Large intestine (tissue), 3 donors: ENCODE data around the gene VPREB3. TPM values are rescaled to one million over a fixed set of nuclear protein-coding genes. Genes with fewer than 3 reads are reported as not detected.

Experiments
- DNase-seq, 2 donors: peaks; one replicate each; pipeline versions ENCODE4 v3.0.0 to v3.0.0-alpha.2; 2013
- H3K27ac ChIP-seq: one replicate; pipeline ENCODE4 v1.5.1; 2013; ENCODE audit warnings: low read length
- H3K27me3 ChIP-seq: 2 replicates; pipeline ENCODE4 v1.6.1; 2013; ENCODE audit warnings: low read length; ENCODE audit not compliant: control insufficient read depth, insufficient read depth
- H3K36me3 ChIP-seq: 2 replicates; pipeline ENCODE4 v1.6.1; 2013; ENCODE audit warnings: low read length; ENCODE audit not compliant: control insufficient read depth, insufficient read depth
- H3K4me1 ChIP-seq: one replicate; pipeline ENCODE4 v1.6.1; 2013; ENCODE audit warnings: low read length; ENCODE audit not compliant: control insufficient read depth, insufficient read depth
- H3K4me3 ChIP-seq: one replicate; pipeline ENCODE4 v1.5.1; 2013; ENCODE audit warnings: low read length
- H3K9me3 ChIP-seq: one replicate; pipeline ENCODE4 v1.6.1; 2013; ENCODE audit warnings: mild to moderate bottlenecking, low read depth, low read length, moderate library complexity; ENCODE audit not compliant: control insufficient read depth
- WGBS: methylation state at CpG from one replicate; pipeline ENCODE4 v1.1.5; 2013; ENCODE audit warnings: low lambda C conversion rate; ENCODE audit not compliant: insufficient coverage; 5-methylcytosine and 5-hydroxymethylcytosine counted together
- polyA plus RNA-seq: library from polyadenylated mRNA; unstranded; fragments of 120-200 nt; gene quantifications from one replicate; pipeline ENCODE4 v1.2.1, GENCODE V29; 2013

Gene VPREB3
- polyA plus RNA-seq, 1 donor: 0.45 TPM

DNA sequence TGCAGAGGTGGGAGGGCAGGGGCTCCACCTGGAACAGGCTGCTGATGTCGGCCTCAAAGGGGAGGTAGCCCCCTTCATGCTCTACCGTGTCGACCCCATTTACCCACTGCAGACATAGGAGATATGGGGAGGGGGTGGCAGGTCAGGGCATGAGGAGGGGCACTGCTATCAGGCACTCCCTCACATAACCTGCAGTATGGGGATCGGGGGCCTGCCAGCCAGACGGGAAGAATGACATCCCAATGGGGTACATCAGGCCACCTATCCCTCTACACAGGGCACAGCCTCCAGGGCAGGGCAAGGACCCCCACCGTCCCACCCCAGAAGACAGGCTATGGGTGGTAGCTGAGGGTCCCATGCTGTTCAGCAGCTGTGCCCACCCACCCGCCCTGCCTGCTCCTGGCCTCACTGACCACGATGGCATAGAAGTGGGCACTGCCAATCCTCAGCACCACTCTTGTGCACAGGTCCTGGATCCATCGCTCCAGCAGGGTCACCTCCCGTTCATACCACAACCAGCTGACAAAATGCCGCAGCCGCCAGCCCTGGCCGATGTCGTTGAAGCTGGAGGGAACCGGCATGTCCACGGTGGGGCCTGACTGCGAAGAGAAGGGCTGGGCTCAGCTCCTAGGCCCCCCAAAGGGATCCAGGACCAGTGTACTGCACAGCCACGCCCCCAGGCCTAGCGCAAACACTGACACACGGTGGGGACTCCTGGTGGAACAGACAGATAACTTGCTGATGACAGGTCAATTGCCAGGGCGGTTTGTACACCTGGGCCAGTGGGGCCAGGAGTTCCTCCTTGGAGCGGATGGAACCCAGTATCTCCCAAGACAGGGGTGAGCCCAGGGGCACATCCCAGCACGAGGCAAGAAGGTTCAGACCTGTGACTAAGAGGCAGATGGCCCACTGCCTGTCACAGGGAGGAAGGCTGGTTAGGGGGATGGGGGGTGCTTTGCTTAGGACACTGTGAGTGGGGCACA lies 39.3 kb downstream of the VPREB3 start:
- Histone ChIP-seq H3K27ac (no peak overlapping the region), H3K36me3 (peaks cover 41% of the 10 kb centered on the region), H3K27me3 (no peaks in the 10 kb centered on the region), H3K4me1 (peaks cover 7% of the 10 kb centered on the region), H3K9me3 (no peaks in the 10 kb centered on the region), H3K4me3 (no peak overlapping the region)
- DNase-seq: no peak
- WGBS: no CpG with 5 or more reads among the region's 23 CpGs

DNA sequence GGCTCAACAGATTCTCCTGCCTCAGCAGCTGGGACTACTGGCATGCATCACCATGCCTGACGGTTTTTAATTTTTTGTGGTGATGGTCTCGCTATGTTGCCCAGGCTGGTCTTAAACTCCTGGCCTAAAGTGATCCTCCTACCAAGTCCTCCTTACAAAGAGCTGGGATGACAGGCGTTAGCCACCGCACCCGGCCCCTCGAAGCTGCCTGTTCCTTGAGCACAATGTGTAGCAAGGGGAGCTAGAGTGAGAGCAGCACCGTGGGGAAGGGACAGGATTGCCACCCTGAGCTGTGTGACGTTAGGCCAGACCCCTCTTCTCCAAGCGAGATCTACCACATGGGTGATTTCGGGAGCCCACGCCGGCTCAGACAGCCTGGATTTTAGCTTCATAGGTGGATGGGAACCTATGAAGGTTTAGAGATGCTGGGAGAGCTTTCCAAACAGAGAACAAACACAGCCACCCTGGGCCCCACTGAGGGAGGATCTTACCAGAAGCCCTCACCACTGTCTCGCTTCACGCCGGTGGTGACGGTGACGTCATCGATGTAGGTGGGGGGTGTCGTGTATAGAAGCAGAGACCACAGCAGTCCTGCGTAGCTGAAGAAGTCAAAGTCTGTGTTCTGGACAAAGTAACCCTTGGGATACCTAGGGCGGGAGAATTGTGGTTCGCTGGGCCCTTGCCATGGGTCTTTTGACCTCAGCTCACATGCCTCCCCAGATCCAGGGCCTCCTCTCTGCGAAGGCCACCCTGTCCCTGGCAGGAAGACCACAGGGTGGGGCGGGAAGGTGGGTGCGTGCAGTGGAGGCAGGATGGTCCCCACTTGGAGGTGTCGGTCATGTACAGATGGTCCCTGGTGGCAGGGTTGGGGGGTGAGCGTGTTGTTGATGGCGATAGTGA lies 40.3 kb downstream of the VPREB3 start:
- H3K4me3 ChIP-seq: no peak overlapping the region
- no peaks in the 10 kb centered on the region for H3K27me3 ChIP-seq
- no CpG with 5 or more reads among the region's 28 CpGs for WGBS
- H3K4me1 ChIP-seq: peaks cover 7% of the 10 kb centered on the region
- no peak for DNase-seq
- no peak overlapping the region for H3K27ac ChIP-seq
- peaks cover 50% of the 10 kb centered on the region for H3K36me3 ChIP-seq
- H3K9me3 ChIP-seq: no peaks in the 10 kb centered on the region

DNA sequence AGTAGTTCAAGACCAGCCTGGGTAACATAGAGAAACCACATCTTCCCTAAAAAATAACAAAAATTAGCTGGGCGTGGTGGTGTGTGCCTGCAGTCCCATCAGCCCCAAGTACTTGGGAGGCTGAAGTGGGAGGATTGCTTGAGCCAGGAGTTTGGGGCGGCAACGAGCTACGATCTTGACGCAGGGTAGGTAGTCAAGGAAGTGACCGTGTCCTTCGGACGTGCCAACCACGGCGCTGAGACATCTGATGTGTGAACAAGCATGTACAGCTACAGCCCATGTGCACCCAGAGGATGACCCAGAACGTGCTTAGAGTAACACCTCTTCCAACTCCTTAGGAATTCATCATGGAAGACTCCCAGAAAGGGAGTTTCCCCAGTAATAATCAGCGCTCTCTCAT lies 42.0 kb downstream of the VPREB3 start:
- no CpG with 5 or more reads among the region's 12 CpGs for WGBS
- no peak for DNase-seq
- peaks cover 64% of the 10 kb centered on the region for H3K36me3 ChIP-seq

DNA sequence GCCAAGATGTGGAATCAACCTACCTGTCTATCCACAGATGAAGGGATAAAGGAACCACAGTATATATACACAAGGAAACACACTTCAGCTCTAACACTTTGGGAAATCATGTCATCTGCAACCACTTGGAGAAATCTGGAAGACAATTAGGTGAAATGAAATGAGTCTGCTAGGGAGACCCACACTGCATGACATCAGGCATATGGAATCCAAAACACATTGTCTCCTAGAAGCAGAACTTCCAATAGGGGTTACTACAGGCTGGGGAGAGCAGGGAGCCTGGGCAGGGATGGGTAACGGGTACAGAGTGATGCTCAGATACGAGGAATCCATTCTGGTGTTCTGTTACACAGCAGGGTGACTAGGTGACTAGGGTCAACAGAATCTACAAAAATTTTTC lies 45.1 kb downstream of the VPREB3 start:
- no CpG with 5 or more reads among the region's 2 CpGs for WGBS
- DNase-seq: no peak
- Histone ChIP-seq H3K9me3 (no peaks in the 10 kb centered on the region), H3K27ac (no peak overlapping the region), H3K27me3 (no peaks in the 10 kb centered on the region), H3K4me3 (no peak overlapping the region), H3K4me1 (no peaks in the 10 kb centered on the region), H3K36me3 (peaks cover 86% of the 10 kb centered on the region)

More for the DNA sequence above, 42.0 kb downstream of the VPREB3 start:
- no peak overlapping the region for H3K4me3 ChIP-seq
- H3K27me3 ChIP-seq: no peaks in the 10 kb centered on the region
- no peaks in the 10 kb centered on the region for H3K9me3 ChIP-seq
- H3K4me1 ChIP-seq: peaks cover 4% of the 10 kb centered on the region
- H3K27ac ChIP-seq: no peak overlapping the region

DNA sequence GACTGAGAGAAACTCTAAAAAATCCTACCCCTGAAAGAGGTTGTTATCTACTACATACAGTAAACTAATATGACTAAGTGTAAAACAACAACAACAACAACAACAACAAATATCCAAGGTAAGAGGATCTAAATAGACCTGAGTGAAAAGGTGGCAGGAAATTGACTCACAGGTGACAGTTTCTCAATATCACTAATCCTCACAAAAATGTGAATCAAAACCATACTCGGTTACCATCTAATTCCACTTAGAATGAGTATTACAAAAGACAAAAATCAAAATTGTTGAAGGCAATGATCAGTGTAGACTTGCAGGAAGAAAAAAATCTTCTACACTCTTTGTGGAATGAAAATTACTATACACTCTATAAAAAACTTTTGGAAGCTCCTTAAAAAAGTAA lies 46.0 kb downstream of the VPREB3 start:
- no peak overlapping the region for H3K4me3 ChIP-seq
- H3K36me3 ChIP-seq: peaks cover 83% of the 10 kb centered on the region
- no CpG with 5 or more reads among the region's 1 CpG for WGBS

DNA sequence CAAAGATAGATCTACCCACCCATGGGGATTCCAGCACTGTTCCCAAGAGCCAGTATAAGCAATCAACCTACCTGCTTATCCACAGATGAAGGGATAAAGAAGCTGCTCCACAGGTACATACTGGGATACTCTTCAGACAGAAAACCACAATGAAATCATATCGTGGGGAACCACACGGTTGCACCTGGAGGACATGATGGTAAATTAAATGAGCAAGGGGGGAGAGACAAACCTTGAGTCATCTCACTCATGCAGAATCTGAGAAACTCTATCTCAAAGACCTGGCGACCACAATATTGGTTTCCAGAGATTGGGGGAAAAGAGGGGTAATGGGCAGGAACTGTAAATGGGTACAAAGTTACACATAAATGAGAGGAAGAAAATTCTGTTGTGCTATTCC lies 48.9 kb downstream of the VPREB3 start:
- no peak overlapping the region for H3K4me3 ChIP-seq
- no peak overlapping the region for H3K27ac ChIP-seq
- no peaks in the 10 kb centered on the region for H3K27me3 ChIP-seq
- no peaks in the 10 kb centered on the region for H3K4me1 ChIP-seq
- DNase-seq: no peak
- peaks cover 78% of the 10 kb centered on the region for H3K36me3 ChIP-seq
- no CpG with 5 or more reads among the region's 3 CpGs for WGBS
- no peaks in the 10 kb centered on the region for H3K9me3 ChIP-seq

More for the DNA sequence above, 46.0 kb downstream of the VPREB3 start:
- Histone ChIP-seq H3K27ac (no peak overlapping the region), H3K27me3 (no peaks in the 10 kb centered on the region), H3K9me3 (no peaks in the 10 kb centered on the region), H3K4me1 (no peaks in the 10 kb centered on the region)
- DNase-seq: no peak

DNA sequence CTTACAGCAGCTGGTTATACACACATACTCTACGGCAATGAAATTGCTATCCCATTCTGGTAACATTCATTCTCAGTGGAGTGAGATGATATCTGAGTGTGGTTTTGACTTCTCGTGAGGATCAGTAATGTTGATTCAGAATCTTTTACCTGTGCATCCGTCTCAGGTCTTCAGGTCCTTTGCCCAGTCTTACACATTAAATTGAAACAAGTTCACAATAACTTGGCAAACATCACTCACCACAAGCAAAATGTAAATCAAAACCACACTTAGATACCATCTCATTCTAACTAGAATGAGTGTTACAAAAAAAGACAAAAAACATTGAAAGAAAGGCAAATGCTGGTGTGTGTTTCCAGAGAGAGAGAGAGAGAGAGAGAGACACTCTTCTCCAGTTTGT lies 49.4 kb downstream of the VPREB3 start:
- Histone ChIP-seq H3K27me3 (no peaks in the 10 kb centered on the region), H3K36me3 (peaks cover 77% of the 10 kb centered on the region)

DNA sequence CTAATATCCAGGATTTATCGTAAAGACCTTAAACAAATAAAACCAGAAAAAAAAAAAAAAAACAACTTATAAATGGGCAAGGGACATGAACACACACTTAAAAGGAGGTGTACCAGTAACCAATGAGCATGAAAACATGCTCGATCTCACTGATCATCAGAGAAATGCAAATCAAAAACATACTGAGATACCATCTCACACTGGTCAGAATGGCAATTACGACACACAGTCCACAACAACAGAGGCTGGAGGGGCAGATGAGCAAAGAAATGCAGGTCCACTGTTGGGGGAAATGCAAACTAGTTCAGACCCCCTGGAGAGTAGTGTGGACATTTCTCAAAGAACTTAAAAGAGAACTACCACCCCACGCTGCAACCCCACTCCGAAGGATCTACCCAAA lies 50.2 kb downstream of the VPREB3 start:
- no peak overlapping the region for H3K27ac ChIP-seq
- H3K4me3 ChIP-seq: no peak overlapping the region
- no peaks in the 10 kb centered on the region for H3K9me3 ChIP-seq
- no peaks in the 10 kb centered on the region for H3K4me1 ChIP-seq
- peaks cover 73% of the 10 kb centered on the region for H3K36me3 ChIP-seq
- DNase-seq: no peak
- no peaks in the 10 kb centered on the region for H3K27me3 ChIP-seq
- 100% methylated on average over 1 of the region's 5 CpGs for WGBS

More for the DNA sequence above, 49.4 kb downstream of the VPREB3 start:
- DNase-seq: no peak
- no peak overlapping the region for H3K4me3 ChIP-seq
- WGBS: no CpG with 5 or more reads among the region's 3 CpGs
- H3K4me1 ChIP-seq: no peaks in the 10 kb centered on the region
- H3K27ac ChIP-seq: no peak overlapping the region
- no peaks in the 10 kb centered on the region for H3K9me3 ChIP-seq
